Cardiac fibroblast (primary cell): ENCODE data around the gene KCNK3.

Experiments used
- DNase-seq, 2 donors: peaks; one replicate each; pipeline versions ENCODE4 v3.0.0 to v3.0.0-alpha.2; 2010; ENCODE audit warnings: low read depth in 2 of 2
- H3K4me3 ChIP-seq, 2 donors: replicated peaks in 1 of 2; 1 replicate in 1 of 2; 2 replicates in 1 of 2; pipeline ENCODE4 v1.5.1; 2011; ENCODE audit warnings: low read depth in 2 of 2, low read length in 2 of 2, mild to moderate bottlenecking in 2 of 2, moderate library complexity in 1 of 2
- TF ChIP-seq, protein P1 (sequence below): IDR thresholded peaks from one replicate; pipeline ENCODE4 v1.5.1; 2011; ENCODE audit warnings: low read depth, mild to moderate bottlenecking, low read length, inconsistent platforms

The KCNK3 gene

DNA sequence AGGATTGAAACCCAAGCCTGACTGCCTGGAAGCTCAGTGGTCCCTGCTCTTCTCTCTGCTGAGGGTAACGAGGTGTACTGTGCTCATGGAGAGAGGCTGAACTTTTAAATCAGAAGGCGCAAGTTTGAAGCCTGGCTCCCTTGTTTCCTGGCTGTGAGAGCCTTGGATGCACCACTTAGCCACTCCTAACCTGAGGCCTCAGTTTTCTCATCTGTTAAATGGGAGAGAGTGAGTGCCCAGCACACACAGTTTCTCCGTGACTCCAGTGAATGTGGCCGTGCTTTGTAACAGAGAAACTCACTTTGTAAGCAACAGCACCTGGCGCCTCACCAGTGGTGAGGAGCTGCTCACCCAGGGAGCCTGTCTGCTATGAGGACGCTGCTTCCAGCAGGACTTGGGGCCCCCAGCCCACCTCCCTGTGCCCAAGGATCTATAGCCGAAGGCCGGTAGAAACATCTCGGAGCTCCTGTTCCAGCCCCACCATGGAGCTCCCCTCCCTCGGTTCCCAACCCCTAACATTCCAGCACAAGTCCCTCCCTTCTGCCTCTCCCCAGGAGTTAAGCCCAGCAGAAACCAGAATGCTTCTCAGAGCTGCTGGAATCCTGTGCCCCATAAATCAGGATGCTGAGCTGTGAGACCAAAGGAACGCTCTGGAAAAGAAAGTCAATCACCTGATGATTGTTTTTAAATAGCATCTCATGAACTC, 20.3 kb upstream of the KCNK3 start:
- TF ChIP-seq, protein P1, sequence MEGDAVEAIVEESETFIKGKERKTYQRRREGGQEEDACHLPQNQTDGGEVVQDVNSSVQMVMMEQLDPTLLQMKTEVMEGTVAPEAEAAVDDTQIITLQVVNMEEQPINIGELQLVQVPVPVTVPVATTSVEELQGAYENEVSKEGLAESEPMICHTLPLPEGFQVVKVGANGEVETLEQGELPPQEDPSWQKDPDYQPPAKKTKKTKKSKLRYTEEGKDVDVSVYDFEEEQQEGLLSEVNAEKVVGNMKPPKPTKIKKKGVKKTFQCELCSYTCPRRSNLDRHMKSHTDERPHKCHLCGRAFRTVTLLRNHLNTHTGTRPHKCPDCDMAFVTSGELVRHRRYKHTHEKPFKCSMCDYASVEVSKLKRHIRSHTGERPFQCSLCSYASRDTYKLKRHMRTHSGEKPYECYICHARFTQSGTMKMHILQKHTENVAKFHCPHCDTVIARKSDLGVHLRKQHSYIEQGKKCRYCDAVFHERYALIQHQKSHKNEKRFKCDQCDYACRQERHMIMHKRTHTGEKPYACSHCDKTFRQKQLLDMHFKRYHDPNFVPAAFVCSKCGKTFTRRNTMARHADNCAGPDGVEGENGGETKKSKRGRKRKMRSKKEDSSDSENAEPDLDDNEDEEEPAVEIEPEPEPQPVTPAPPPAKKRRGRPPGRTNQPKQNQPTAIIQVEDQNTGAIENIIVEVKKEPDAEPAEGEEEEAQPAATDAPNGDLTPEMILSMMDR, result no peak
- DNase-seq, result no peak
- no peak overlapping the region for H3K4me3 ChIP-seq

DNA sequence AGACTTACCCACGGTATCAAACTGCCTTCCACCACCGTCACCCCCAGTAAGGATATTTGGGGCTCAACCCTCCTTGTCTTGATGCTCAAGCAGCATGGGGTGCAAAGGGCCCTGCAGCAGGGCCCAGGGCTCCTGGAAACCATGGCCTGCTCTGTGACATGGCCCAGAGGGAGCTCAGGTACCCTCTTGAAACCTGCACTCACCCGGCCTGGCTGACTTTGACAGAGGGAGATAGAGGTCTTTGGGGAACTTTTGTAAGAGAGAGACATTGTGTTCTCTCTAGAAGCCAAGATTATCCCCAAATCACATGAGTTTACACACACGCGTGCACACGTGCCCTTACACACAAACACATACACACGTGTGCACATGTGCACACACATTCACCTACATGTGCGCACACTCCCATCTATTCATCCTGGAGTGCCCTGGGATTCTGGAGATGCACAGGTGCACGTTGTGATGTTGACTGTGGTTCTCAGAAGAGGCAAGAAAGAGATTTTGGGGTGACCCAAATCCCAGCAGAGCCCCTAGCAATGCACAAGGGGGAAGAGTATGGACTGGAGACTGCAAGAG, 19.6 kb upstream of the KCNK3 start:
- no peak overlapping the region for H3K4me3 ChIP-seq
- TF ChIP-seq, protein P1, result no peak
- no peak for DNase-seq

DNA sequence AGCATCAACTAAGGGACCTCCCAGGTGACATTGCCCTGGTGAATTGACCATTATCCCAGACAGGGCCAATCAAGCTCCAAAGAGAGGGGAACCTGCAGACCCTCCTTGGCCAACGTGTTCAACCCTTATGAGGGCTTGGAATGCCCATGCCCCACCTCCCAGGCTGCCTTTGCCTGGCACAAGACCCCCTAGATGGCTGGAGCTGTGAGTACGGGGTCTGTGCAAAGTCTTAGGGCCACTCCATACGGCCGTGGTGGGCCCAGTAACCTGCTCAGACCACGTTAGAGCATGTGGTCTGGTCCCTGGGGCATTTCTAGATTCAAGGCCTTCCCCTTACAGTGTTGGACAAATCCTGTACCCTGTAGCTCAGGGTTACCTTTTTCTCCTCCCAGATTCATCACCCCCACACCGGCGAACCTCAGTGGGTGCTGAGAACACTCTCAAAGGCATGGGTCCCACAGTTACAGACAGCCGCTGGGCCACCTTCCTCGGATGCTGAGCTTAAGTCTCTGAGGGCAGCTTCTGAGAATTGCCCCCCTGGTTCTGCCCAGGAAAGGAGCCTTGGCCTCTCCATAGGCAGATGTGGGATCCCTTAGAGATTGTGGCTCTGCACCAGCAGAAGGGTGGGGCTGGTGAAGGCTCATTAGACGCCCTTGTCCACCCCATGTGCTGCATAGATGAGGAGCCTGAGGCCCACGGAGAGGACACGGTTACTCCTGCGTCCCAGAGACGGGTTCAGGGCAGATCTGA, 18.3 kb upstream of the KCNK3 start:
- no peak for DNase-seq
- no peak overlapping the region for H3K4me3 ChIP-seq
- TF ChIP-seq, protein P1, result no peak

DNA sequence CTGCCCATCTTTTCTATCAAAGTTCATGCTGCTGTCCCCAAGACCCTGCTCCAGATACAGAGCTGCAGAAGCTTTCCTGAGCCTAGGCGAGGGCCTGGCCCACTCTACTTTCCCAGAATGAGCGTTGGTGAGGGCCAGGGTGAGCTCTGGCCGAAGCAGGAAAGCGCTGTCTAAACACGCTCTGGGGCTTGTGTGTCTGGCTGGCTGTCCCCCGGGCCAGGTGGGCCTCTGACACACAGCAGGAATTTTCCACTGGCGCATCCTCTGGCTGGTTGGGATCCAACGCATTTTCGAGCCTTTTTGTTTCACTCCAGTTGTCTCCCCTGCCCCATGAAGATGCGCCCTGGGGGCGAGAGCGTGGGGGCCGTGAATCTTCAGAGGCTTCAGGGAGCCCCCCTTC, 17.8 kb upstream of the KCNK3 start:
- no peak overlapping the region for H3K4me3 ChIP-seq
- DNase-seq, result no peak
- TF ChIP-seq, protein P1, result no peak

DNA sequence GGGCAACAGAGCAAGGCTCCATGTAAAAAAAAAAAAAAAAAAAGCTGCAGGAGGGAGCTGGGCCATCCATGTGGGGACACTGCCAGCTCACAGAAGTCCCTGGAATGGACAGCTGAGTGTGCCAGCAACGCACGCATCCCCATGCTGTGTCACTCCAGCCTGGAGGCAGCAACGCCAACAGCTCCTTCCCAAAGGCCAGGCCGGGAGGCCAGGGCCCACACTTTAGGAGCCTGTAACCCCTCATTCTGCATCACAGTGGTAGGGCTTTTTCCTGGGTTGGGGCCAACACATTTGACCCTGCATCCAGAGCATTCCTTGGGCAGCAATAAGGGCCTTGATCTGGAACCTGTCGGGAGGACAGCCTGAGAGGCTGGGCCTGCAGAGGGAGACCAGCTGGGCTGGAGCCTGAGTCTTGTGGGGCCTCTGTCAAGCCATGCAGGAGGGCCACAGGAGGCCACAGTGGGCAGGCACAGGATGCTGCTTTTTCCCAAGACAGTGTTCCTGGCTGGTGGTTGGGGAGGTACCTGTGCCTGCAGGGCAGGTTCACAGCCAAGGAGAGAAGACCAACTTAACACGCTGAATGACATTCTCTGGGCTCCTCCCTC, 16.8 kb upstream of the KCNK3 start:
- H3K4me3 ChIP-seq, result no peak overlapping the region
- DNase-seq, result no peak
- TF ChIP-seq, protein P1, result no peak

DNA sequence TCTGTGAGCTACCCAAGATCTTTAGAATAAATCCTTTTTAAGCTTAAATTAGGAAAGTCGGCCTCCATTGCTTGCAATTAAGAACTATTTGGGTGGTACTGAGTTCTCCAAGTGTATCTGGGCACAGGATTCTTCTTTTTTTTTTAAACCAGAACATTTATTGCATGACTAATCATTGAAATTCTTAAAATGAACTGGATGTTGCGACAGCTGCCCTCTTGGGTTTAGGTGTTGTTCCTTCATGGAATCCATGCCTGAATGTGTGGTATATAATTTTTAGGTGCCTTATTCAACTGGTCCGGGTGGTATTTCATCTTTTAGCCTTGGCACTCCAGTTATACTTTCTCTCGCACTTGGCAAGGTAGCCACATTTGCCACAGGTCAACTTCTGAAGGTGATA, 14.5 kb upstream of the KCNK3 start:
- H3K4me3 ChIP-seq, result no peak overlapping the region
- DNase-seq, result peak; percentile 15 to 26
- TF ChIP-seq, protein P1, result no peak
